GM12872 (cell line): Measurements from ENCODE around the gene RPTOR.

Source experiments
- CTCF ChIP-seq: IDR thresholded peaks from 3 replicates; pipeline ENCODE4 v1.5.1; 2011; ENCODE audit warnings: low read depth, mild to moderate bottlenecking, low read length, moderate library complexity; ENCODE audit not compliant: insufficient read depth

Gene RPTOR

GRCh38 chr17:80970762-80971703, 426.4 kb downstream of the RPTOR start:
- TF ChIP-seq CTCF: no peak

GRCh38 chr17:80971704-80972304, 427.2 kb downstream of the RPTOR start:
- TF ChIP-seq CTCF: no peak

GRCh38 chr17:80976701-80977100, 432.1 kb downstream of the RPTOR start:
- no peak for TF ChIP-seq CTCF

- TF ChIP-seq CTCF: no peak
Observed at GRCh38 chr17:80977172-80977571, 432.5 kb downstream of the RPTOR start.

GRCh38 chr17:80978499-80979497, 434.2 kb downstream of the RPTOR start:
- no peak for TF ChIP-seq CTCF

GRCh38 chr17:80979547-80980378, 435.1 kb downstream of the RPTOR start:
- no peak for TF ChIP-seq CTCF
